HCT116 (cell line): ENCODE results near the gene LY9.

Source experiments
- ATF3 ChIP-seq: IDR thresholded peaks from 2 replicates; pipeline ENCODE4 v1.6.1; 2012
- CTCF ChIP-seq, 3 experiments: fragments of 200-600 bp in 1 of 3; sonication (generic) in 1 of 3; IDR thresholded peaks in 2 of 3; conservative IDR thresholded peaks in 1 of 3; 2 replicates each; pipeline ENCODE4 v1.5.1; 2012 to 2017; ENCODE audit warnings: low read depth in 2 of 3, low read length in 2 of 3, antibody characterized with exemption in 1 of 3, borderline replicate concordance in 1 of 3, control low read depth in 1 of 3, mild to moderate bottlenecking in 1 of 3, mixed read lengths in 1 of 3, mixed run types in 1 of 3, moderate library complexity in 1 of 3; ENCODE audit not compliant: insufficient read depth in 1 of 3
- EZH2 ChIP-seq: fragments of 200-600 bp; sonication (generic); IDR thresholded peaks from 2 replicates; pipeline ENCODE4 v1.6.1; 2017; ENCODE audit warnings: antibody characterized with exemption, mixed run types
- EZH2phosphoT487 ChIP-seq: fragments of 200-600 bp; IDR thresholded peaks from 2 replicates; pipeline ENCODE4 v1.6.1; 2018; ENCODE audit warnings: antibody characterized with exemption, borderline replicate concordance
- MAX ChIP-seq: IDR thresholded peaks from 2 replicates; pipeline ENCODE4 v1.6.1; 2012
- POLR2A ChIP-seq: IDR thresholded peaks from 2 replicates; pipeline ENCODE4 v1.7.0; 2011; ENCODE audit warnings: borderline replicate concordance; ENCODE audit not compliant: insufficient read depth, insufficient read length; ENCODE audit errors: extremely low read depth
- RAD21 ChIP-seq: IDR thresholded peaks from 2 replicates; pipeline ENCODE4 v1.6.1; 2012; ENCODE audit warnings: low read depth, mild to moderate bottlenecking
- REST ChIP-seq: IDR thresholded peaks from 2 replicates; pipeline ENCODE4 v1.6.1; 2012; ENCODE audit warnings: low read depth
- YY1 ChIP-seq: IDR thresholded peaks from 2 replicates; pipeline ENCODE4 v1.6.1; 2011; ENCODE audit warnings: low read length, low read depth, moderate library complexity, mild to moderate bottlenecking; ENCODE audit not compliant: insufficient replicate concordance; ENCODE audit errors: extremely low read depth
- ZBTB33 ChIP-seq: IDR thresholded peaks from 2 replicates; pipeline ENCODE4 v1.6.1; 2011; ENCODE audit warnings: mild to moderate bottlenecking, low read length, moderate library complexity; ENCODE audit not compliant: insufficient replicate concordance; ENCODE audit errors: extremely low read depth
- ZNF274 ChIP-seq: fragments of 200-500 bp; sonication (Bioruptor generic); IDR thresholded peaks from 2 replicates; pipeline ENCODE4 v1.6.1; 2014; ENCODE audit warnings: mild to moderate bottlenecking, low read depth, low read length, inconsistent platforms

GRCh38 chr1:160779626-160780397, 16.2 kb upstream of the LY9 start:
- TF ChIP-seq CTCF (IDR thresholded peaks at IDR 0.05 in 2 of 3, conservative IDR thresholded peaks at IDR 0.05 in 1 of 3; ENCODE audit: borderline replicate concordance in 1 of 3, insufficient read depth in 1 of 3, low read depth in 2 of 3, low read length in 2 of 3) = peak; percentile 82 to 98 (median 86)
- TF ChIP-seq POLR2A = no peak
- no peak for TF ChIP-seq EZH2
- TF ChIP-seq EZH2phosphoT487 = no peak
- TF ChIP-seq YY1 = no peak
- no peak for TF ChIP-seq MAX
- TF ChIP-seq ZNF274 = no peak
- peak; percentile 68 for TF ChIP-seq RAD21
- no peak for TF ChIP-seq ZBTB33
- TF ChIP-seq ATF3 = no peak
- no peak for TF ChIP-seq REST
